CD4-positive, alpha-beta T cell treated with Interleukin-4 for 1 hour (primary cell): ENCODE results near the gene SLC35G6.
"Not testable (repeated sequence)": the region's sequence is repeated elsewhere in the genome, so short reads cannot be mapped to it uniquely, and the experiment has no call there.

Source experiments
- DNase-seq, 2 donors: peaks; one replicate each; pipeline ENCODE4 v3.0.0-alpha.2; 2020 to 2022

SLC35G6 gene

DNA sequence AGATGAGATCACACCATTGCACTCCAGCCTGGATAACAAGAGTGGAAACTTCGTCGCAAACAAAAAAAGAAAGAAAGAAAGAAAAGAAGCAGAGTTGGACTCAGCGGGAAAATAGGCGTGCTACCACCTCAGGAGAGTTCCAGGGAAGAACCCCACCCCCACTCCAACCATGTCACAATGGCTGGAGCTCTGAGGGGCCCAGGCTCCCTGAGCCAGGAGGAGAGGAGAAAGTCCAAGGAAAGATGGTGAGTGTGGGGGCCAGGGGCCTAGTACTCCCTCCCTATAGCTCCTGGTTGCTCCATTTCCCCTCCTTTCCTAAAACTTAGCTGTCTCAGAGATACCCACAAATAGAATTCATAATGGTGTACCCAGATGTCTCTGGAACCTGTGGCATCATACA lies at the start of gene SLC35G6:
TSS of gene SLC35G6 (plus strand) at position 172 of the 400 bp plus-strand sequence. CDS start at position 243, 71 bp downstream.
- DNase-seq = not testable (repeated sequence)

DNA sequence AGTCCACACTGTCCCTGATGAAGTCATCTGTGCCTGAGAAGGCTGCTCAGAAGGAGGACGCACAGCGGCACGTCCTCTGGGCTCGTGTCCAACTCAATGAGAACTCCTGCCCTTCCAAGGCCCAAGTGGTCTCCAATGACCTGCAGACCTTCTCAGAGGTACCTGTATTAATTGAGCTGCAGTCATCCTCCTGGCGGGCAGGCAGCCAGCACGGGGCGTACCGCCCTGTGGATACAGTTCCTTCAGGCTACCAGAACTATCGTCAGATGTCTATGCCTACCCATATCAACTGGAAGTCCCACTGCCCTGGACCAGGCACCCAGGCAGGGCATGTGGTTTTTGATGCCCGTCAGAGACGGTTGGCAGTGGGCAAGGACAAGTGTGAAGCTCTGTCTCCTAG lies 49.0 kb upstream of the SLC35G6 start:
- no peak for DNase-seq

DNA sequence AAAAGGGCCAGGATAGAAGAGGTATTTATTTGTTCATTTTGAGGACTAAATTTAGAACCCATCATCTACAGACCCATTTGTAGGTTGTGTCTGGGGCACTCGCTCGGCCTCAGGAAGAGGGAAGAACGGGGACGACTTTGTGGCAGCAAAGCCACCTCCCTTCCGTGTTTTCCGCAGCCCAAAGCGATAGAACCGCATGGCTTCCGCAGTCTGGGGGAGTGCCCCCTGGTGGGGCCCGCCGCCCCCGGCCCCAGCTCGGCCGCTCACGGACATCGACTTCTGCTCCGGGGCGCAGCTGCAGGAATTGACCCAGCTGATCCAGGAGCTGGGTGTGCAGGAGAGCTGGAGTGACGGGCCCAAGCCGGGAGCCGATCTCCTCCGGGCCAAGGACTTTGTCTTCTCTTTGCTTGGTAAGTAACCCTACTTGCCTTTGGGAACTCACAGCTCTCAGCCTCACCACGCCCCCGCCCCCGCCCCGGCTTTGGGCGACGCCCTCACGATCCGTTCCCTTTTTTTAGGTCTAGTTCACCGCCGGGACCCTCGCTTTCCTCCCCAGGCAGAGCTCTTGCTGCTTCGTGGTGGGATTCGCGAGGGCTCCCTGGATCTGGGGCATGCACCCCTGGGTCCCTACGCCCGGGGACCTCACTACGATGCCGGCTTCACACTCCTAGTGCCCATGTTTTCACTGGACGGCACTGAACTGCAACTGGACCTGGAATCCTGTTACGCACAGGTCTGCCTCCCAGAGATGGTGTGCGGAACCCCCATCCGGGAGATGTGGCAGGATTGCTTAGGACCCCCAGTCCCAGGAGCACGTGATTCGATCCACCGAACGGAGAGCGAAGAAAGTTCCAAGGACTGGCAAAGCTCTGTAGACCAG lies 45.3 kb upstream of the SLC35G6 start:
- peak; percentile 49 to 63 for DNase-seq

DNA sequence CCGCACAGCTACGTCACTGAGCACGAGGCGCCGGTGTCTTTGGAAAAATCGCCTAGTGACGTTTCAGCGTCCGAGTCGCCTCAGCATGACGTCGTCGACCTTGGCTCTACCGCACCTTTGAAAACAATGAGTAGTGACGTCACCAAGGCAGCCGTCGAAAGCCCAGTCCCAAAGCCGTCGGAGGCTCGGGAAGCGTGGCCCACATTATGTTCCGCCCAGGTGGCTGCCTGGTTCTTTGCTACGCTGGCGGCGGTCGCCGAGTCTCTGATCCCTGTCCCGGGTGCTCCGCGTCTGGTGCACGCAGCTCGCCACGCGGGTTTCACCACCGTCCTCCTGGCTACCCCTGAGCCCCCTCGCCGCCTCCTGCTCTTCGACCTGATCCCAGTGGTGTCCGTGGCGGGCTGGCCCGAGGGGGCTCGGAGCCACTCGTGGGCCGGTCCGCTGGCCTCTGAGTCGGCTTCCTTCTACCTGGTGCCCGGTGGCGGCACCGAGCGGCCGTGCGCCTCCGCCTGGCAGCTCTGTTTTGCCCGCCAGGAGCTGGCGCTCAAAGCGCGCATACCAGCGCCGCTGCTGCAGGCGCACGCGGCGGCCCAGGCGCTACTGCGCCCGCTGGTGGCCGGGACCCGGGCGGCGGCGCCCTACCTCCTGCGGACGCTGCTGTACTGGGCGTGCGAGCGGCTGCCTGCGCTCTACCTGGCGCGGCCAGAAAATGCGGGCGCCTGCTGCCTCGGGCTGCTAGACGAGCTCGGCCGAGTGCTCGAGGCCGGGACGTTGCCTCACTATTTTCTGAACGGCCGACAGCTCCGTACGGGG lies 44.5 kb upstream of the SLC35G6 start:
- DNase-seq = peak; percentile 82 to 83

DNA sequence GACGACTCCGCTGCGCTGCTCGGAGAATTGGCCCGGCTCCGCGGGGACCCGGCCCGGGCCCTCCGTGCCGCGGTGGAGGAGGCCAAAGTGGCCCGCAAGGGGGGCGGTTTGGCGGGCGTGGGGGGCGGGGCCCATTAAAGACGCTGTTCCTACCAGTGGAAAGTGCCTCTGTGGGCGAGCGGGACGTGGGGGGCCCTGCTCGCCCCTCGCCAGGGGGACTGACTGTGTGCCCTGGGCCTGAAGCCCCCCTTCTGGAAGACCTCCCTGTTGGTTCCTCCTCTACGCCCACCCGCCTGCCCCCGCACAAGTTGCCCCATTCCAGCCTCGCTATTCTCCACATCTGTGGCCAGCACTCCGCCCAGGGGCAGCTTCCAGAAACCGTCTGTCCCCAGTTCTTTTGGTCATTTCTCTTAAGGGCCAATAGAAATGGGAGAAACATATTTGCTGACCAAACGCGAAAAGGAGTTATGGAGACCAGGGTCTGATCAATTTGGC lies 43.8 kb upstream of the SLC35G6 start:
- no peak for DNase-seq

DNA sequence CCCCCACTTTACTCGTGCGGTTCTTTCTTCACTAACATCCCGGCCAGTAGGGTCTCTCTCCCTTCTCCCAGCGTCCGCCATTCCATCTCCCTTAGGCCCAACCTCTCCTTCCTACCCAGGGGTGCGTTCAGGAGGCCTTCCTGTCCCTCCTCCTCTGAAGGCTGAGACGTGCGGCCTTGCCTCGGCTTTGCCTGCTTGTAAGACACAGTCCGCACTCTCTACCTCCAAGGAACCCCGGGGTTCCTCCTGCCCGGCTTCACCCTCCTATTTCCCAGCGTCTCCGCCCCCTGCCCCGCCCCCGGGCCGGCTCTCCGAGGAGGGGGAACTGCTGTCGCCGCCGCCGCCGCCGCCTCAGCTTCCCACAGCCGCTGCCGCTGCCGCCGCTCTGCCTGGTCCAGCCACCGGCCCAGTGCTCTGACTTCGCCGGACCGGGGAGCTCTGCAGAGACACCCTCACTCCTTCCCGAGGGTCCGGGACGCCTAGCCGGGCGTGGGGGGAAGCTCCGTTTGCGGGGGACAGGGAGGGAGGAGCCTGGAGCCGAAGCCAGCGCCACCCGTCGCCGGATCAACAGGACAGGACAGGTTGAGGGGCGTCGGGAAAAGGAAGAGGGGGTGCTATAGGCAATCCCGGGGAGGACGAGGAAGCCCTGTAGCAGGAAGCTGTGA lies 43.2 kb upstream of the SLC35G6 start:
- DNase-seq = peak; percentile 53 to 64

DNA sequence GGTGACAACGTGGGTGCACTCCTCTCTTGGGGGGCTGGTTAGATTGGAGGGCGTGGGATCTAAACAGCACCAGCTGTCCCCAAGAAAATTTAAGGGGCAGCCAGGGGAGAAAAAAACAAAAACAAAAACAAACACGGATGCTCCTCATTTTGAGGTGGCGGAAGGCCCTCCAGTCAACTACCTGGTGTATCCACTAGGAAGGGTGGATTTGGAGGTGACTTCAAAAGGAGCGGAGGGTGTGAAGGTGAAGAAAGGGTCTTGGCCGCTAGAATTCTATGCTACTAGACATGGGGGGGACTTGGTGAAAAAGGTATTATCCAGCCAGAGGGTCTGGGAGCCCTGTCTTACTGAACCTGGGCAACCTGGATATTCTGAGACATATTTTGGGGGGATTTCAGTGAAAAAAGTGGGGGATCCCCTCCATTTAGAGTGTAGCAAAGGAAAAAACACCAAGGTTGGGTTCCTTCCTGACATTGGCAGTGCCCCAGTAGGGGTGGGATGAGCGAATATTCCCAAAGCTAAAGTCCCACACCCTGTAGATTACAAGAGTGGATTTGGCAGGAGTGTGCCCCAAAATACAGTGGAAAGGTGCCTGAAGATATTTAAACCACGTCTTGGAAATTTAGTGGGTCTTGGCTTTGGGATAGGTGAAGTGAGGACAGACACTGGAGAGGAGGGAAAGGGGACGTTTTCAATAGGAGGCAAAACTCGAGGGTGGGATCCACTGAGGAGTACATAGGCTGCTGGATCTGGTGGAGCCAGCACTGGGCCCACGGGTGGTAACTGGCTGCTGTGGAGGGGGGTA lies 42.4 kb upstream of the SLC35G6 start:
- no peak for DNase-seq

DNA sequence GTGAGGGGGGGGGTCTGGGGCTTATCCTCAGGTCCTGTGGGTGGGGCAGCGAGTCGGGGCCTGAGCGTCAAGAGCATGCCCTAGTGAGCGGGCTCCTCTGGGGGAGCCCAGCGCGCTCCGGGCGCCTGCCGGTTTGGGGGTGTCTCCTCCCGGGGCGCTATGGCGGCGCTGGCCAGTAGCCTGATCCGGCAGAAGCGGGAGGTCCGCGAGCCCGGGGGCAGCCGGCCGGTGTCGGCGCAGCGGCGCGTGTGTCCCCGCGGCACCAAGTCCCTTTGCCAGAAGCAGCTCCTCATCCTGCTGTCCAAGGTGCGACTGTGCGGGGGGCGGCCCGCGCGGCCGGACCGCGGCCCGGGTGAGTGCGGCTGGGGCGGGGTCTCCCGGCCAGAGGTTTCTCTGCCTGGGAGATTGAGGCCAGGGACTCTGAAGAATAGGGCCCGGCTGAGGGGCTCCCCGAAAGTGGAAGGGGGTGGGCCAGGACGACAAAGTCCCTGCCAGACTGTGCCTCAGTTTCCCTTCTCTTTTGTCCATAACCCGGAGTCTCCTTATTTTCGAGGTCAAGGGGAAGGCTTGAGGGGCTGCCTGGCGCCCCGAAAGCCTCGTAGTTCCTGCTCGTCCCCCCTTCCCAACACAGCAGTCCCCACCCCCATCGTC lies 41.7 kb upstream of the SLC35G6 start, which contains the start of gene FGF11:
TSS of gene FGF11 (plus strand) at position 51 of the 651 bp plus-strand sequence. CDS start at position 160, 109 bp downstream.
- no peak for DNase-seq

DNA sequence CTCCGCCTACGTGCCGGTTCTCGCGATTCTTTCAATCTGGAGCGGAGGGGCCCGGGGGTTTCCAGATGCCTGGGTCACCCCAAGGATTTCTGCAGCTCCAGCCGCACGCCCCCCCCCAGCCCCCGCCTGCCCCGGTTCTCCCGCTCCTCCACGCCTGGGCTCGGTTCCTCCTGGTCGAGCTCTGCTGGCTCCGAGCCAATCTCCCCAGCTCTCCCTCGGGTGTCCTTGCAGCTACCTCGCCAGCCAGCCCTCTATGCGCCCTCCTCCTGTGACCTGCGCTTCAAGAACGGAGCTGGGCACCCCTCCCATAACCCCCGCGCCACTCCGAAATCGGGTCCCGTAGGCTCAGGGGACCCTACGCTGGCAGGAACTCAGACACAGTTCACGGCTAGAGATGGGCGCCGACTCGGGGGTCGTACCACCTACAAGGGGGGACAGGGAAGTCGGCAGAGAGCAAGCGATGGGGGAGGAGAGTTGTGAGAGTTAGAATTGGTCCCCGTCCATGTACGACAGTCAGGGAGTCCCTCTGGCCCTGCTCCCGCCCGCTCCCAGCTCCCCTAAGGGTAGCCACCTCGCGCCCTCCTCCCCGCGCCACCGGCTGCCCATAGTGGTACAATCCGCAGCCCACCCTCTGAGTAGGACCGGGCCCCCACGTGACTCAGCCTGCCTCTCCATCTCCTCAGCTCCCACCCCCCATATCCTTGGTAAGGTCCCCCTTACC lies 41.0 kb upstream of the SLC35G6 start:
- DNase-seq = peak in 1 of 2 donors; percentile 27

DNA sequence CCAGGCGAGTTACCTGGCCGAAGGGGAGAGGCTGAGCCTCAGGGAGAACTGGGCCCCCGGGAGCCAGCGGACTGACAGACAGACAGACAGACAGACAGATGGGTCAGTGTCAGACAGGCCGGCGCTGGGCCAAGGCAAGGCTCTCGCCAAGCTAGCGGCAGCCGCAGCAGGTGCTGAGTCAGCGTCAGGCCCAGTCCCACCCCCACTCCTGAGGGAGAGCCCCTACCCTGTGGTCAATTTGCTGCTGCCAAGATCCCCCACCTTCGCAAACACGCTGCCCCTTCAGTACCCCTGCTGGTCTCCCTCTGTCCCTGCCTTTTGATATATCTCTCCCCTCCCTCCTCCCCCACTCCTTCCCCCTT lies 40.4 kb upstream of the SLC35G6 start:
- no peak for DNase-seq

DNA sequence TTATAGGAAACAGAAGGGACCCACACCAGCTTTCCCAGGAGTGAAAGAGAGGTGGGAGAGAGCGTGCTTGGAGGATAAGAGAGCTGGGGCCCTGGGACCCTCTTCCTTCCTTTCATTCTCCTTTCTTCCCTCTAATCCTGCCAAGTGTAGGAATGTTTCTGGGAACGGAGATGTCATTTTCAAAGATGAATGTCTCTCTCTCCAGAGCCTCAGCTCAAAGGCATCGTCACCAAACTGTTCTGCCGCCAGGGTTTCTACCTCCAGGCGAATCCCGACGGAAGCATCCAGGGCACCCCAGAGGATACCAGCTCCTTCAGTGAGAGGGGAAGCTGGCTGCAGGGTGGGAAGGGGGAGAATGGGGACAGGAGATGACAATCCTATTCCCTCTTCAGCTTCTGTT lies 40.0 kb upstream of the SLC35G6 start:
- DNase-seq = no peak

DNA sequence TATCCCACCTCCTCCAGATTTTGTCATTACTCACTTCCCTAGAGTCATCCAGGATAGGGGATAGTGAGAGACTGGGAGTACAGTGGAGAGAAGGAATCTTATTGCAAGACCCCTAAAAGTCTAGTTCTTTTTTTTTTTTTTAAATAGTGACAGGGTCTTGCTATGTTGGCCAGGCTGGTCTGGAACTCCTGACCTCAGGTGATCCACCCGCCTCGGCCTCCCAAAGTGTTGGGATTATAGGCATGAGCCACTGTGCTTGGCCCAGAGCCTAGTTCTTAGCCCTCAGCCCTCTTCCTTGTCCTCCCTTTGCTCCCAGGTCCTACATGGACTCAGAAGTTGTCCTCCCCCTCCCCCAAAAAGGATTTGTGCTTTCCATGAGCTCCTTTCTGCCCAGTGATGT lies 39.1 kb upstream of the SLC35G6 start:
- DNase-seq = no peak

DNA sequence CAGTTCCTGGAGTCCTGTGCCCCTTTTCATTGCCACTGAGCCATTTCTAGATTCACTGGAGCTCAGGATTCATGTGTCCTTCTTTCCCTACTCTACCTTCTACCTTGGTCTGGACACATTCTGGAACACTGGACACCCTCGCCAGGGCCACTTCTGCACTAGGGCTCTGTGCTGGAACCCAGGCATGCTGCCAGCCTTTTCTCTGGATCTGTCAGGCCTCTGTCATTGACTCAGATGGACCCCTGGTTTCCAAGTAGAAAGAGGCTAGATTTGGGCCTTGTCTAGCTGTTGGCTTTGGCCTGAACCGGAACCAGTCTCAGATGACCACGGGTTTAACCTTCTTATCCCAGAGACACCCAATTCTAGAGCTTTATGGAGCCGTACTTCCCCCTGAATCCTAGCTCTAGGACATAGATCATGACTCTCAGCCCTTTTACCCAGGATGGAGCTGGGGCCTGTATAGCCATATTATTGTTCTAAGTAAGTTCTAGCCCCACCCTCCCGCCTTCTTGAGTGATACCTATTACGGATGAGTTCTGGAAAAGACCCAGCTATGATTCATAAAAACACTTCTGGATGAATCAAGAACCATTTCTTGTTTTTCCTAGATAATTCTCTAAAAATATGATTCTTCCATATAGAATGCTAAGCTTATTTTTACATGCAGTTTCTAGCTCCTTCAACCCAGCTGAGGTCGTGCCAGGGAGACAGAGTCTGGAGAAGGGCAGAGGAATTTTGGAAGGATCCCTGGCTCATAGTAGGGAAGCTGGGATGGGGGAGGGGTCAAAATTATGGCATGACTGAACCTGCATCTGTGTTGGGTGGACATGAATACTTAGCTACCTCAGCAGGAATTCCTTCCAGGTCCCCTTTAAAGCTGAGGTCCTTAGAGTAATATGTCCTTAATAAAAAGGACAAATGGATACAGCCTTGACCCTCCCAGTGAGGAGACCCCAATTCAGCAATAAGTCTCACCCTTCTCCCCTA lies 37.5 kb upstream of the SLC35G6 start:
- DNase-seq = no peak

DNA sequence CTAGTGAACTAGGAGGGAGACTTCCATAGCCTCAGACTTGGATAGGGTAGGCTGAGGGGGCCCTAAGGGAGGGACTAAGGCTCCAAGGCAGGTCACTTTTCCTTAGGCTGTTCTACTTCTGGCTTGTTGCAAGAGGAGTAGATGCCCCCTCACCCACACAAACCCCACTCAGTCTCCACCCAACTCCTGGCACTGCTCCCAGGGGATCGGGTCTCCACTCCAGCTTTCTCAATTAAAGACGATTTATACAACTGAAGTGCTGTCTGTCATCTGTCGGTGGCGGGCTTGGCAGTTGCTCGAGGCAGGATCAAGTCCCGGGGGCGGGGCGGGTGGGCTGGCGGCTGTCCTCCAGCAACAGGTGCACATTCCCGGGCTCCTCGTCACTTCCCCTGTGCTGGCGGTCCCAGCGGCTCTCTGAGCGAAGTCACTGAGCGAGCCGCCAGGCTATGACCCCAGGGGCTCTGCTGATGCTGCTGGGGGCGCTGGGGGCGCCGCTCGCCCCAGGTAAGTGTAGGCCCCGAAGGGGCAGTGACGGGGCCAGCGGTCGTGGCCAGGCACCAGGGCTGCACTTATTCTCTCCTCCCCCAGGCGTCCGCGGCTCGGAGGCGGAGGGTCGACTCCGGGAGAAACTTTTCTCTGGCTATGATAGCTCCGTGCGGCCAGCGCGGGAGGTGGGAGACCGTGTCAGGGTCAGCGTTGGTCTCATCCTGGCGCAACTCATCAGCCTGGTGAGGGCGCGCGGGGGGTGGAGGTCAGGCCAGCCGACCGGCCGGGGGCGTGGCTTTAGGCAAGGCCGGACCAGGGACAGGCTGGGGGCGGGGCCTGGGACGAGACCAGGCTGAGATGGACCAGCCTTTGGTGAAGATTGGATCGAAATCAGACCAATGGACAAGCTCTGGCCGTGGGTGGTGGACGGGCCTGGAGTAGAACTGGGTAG lies 36.3 kb upstream of the SLC35G6 start, which contains the start of gene CHRNB1:
TSS of gene CHRNB1 (plus strand) at position 380 of the 937 bp plus-strand sequence. CDS start at position 447, 67 bp downstream.
- DNase-seq = peak in 1 of 2 donors; percentile 50

DNA sequence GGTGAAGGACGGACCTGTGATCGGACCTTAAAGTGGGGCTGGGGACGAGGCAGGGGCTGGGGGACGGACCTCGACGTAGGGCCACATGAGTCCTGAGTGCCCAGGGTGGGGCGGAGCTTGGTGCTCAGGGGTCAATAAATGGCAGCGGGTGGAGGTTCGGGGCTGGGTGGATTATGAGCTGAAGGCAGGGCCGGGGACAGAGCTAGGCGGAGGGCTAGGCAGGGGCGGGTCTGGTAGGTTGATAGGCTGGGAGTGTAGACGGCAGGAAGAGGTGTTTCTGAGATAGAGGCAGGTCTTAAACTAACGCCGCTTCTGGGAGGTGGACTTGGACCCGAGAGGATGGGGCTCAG lies 35.7 kb upstream of the SLC35G6 start:
- DNase-seq = peak in 1 of 2 donors; percentile 40

DNA sequence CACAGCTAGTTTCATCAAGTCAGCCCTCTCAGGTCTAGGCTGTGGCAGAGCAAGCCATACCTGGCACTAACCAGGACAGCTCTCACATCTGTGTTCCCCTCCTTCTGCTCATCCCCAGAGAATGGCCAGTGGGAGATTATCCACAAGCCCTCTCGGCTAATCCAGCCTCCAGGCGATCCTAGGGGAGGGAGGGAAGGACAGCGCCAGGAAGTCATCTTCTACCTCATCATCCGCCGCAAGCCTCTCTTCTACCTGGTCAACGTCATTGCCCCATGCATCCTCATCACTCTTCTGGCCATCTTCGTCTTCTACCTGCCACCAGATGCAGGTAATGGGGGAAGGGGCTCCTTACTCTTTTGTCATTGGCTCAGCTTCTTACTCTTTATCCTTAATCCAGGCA lies 32.8 kb upstream of the SLC35G6 start:
- no peak for DNase-seq

DNA sequence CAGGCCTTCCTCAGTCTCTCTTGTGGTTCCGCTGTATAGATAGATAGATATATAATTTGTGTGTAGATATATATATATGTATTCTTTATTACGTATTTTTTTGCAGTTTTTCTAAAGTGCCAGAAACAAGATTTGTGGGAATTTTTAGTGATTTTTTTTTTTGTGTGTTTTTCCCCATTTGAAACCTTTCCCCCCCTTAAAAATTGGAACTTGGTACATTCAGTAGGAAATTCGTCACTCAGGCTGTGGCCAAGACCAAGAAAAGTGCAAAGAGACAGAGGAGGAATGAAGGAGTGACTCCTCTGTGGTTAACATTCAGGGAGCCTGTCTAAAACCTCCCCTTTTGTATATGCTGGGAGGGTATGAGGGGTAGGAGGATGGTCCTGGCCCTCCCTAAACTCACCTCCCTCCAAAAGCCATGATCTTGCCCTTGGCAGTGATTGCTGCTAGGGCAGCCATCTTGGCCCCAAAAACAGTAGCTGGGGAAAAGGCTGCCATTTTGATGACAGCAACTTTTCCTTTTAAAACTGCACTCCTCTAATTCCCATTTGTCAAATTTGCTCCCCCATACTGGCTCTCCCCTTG lies 21.2 kb upstream of the SLC35G6 start:
- DNase-seq = no peak
